ENCODE data around the gene HIRA. TPM values are rescaled to one million over a fixed set of nuclear protein-coding genes. Genes with fewer than 3 reads are reported as not detected.

HIRA gene
- total RNA-seq, 2 donors from 2014 or later: 23.1 to 24.9 TPM

- Mint-ChIP-seq H3K4me3 (no peak overlapping the region), H3K4me1 (peaks cover 8% of the 10 kb centered on the region), H3K27ac (no peak overlapping the region), H3K27me3 (no peaks in the 10 kb centered on the region), H3K36me3 (ENCODE audit: low read depth) (peaks cover 24% of the 10 kb centered on the region)
- ATAC-seq (no peak), DNase-seq (no peak)
- H3K9me3 ChIP-seq (ENCODE audit: control insufficient read depth, low read length, poor library complexity, severe bottlenecking): no peaks in the 10 kb centered on the region
Measured at GRCh38 chr22:19355413-19356157, 75.9 kb downstream of the HIRA start.

GRCh38 chr22:19354201-19354600, 77.3 kb downstream of the HIRA start:
- H3K9me3 ChIP-seq (ENCODE audit: control insufficient read depth, low read length, poor library complexity, severe bottlenecking): no peaks in the 10 kb centered on the region
- DNase-seq (no peak), ATAC-seq (no peak)
- Mint-ChIP-seq H3K4me1 (peaks cover 7% of the 10 kb centered on the region), H3K27me3 (no peaks in the 10 kb centered on the region), H3K27ac (peak overlapping the region; percentile 63), H3K36me3 (ENCODE audit: low read depth) (peaks cover 29% of the 10 kb centered on the region), H3K4me3 (no peak overlapping the region)

GRCh38 chr22:19353363-19354131, 78.0 kb downstream of the HIRA start:
- H3K4me3 Mint-ChIP-seq: no peak overlapping the region
- no peaks in the 10 kb centered on the region for H3K27me3 Mint-ChIP-seq
- ATAC-seq (no peak), DNase-seq (no peak)
- H3K9me3 ChIP-seq (ENCODE audit: control insufficient read depth, low read length, poor library complexity, severe bottlenecking): no peaks in the 10 kb centered on the region
- H3K36me3 Mint-ChIP-seq (ENCODE audit: low read depth): peaks cover 29% of the 10 kb centered on the region
- H3K27ac Mint-ChIP-seq: no peak overlapping the region
- H3K4me1 Mint-ChIP-seq: peaks cover 7% of the 10 kb centered on the region

GRCh38 chr22:19352766-19353165, 78.8 kb downstream of the HIRA start:
- H3K9me3 ChIP-seq (ENCODE audit: control insufficient read depth, low read length, poor library complexity, severe bottlenecking): no peaks in the 10 kb centered on the region
- Mint-ChIP-seq H3K36me3 (ENCODE audit: low read depth) (peaks cover 27% of the 10 kb centered on the region), H3K4me1 (peaks cover 7% of the 10 kb centered on the region), H3K27me3 (no peaks in the 10 kb centered on the region), H3K27ac (no peak overlapping the region), H3K4me3 (no peak overlapping the region)
- no peak for ATAC-seq
- no peak for DNase-seq

GRCh38 chr22:19352217-19352616, 79.3 kb downstream of the HIRA start:
- no peak for DNase-seq
- Mint-ChIP-seq H3K36me3 (ENCODE audit: low read depth) (peaks cover 27% of the 10 kb centered on the region), H3K4me3 (no peak overlapping the region), H3K27ac (no peak overlapping the region), H3K4me1 (peaks cover 8% of the 10 kb centered on the region), H3K27me3 (no peaks in the 10 kb centered on the region)
- ATAC-seq: no peak
- no peaks in the 10 kb centered on the region for H3K9me3 ChIP-seq (ENCODE audit: control insufficient read depth, low read length, poor library complexity, severe bottlenecking)

- no peaks in the 10 kb centered on the region for H3K9me3 ChIP-seq (ENCODE audit: control insufficient read depth, low read length, poor library complexity, severe bottlenecking)
- H3K27ac Mint-ChIP-seq: no peak overlapping the region
- H3K4me3 Mint-ChIP-seq: peak overlapping the region; percentile 45
- ATAC-seq (no peak), DNase-seq (no peak)
- H3K4me1 Mint-ChIP-seq: peaks cover 10% of the 10 kb centered on the region
- peaks cover 25% of the 10 kb centered on the region for H3K36me3 Mint-ChIP-seq (ENCODE audit: low read depth)
- no peaks in the 10 kb centered on the region for H3K27me3 Mint-ChIP-seq
Measured at GRCh38 chr22:19351604-19352003, 79.9 kb downstream of the HIRA start.

- no peak overlapping the region for H3K27ac Mint-ChIP-seq
- peaks cover 25% of the 10 kb centered on the region for H3K36me3 Mint-ChIP-seq (ENCODE audit: low read depth)
- DNase-seq (no peak), ATAC-seq (no peak)
- H3K4me1 Mint-ChIP-seq: peaks cover 10% of the 10 kb centered on the region
- no peaks in the 10 kb centered on the region for H3K9me3 ChIP-seq (ENCODE audit: control insufficient read depth, low read length, poor library complexity, severe bottlenecking)
- H3K4me3 Mint-ChIP-seq: no peak overlapping the region
- H3K27me3 Mint-ChIP-seq: no peaks in the 10 kb centered on the region
Measured at GRCh38 chr22:19350947-19351346, 80.6 kb downstream of the HIRA start.

GRCh38 chr22:19350476-19350859, 81.1 kb downstream of the HIRA start:
- DNase-seq: no peak
- H3K36me3 Mint-ChIP-seq (ENCODE audit: low read depth): peaks cover 25% of the 10 kb centered on the region

GRCh38 chr22:19349778-19350475, 81.6 kb downstream of the HIRA start:
- H3K4me1 Mint-ChIP-seq: peaks cover 11% of the 10 kb centered on the region
- DNase-seq (no peak), ATAC-seq (no peak)
- H3K27me3 Mint-ChIP-seq: no peaks in the 10 kb centered on the region
- H3K36me3 Mint-ChIP-seq (ENCODE audit: low read depth): peaks cover 25% of the 10 kb centered on the region
- H3K27ac Mint-ChIP-seq: no peak overlapping the region
- no peaks in the 10 kb centered on the region for H3K9me3 ChIP-seq (ENCODE audit: control insufficient read depth, low read length, poor library complexity, severe bottlenecking)
- no peak overlapping the region for H3K4me3 Mint-ChIP-seq

More at GRCh38 chr22:19350476-19350859, 81.1 kb downstream of the HIRA start:
- H3K4me3 Mint-ChIP-seq: no peak overlapping the region
- H3K9me3 ChIP-seq (ENCODE audit: control insufficient read depth, low read length, poor library complexity, severe bottlenecking): no peaks in the 10 kb centered on the region
- no peak for ATAC-seq
- H3K27me3 Mint-ChIP-seq: no peaks in the 10 kb centered on the region
- no peak overlapping the region for H3K27ac Mint-ChIP-seq
- peaks cover 10% of the 10 kb centered on the region for H3K4me1 Mint-ChIP-seq

GRCh38 chr22:19346677-19347265, 84.8 kb downstream of the HIRA start:
- H3K4me3 Mint-ChIP-seq: no peak overlapping the region
- no peak for DNase-seq
- no peak for ATAC-seq
- H3K4me1 Mint-ChIP-seq: peaks cover 13% of the 10 kb centered on the region
- no peaks in the 10 kb centered on the region for H3K27me3 Mint-ChIP-seq
- H3K27ac Mint-ChIP-seq: peak overlapping the region; percentile 11
- H3K36me3 Mint-ChIP-seq (ENCODE audit: low read depth): peaks cover 32% of the 10 kb centered on the region
- H3K9me3 ChIP-seq (ENCODE audit: control insufficient read depth, low read length, poor library complexity, severe bottlenecking): no peaks in the 10 kb centered on the region

- ATAC-seq (no peak), DNase-seq (no peak)
- Mint-ChIP-seq H3K27ac (no peak overlapping the region), H3K4me3 (no peak overlapping the region), H3K36me3 (ENCODE audit: low read depth) (peaks cover 13% of the 10 kb centered on the region), H3K27me3 (no peaks in the 10 kb centered on the region), H3K4me1 (peaks cover 7% of the 10 kb centered on the region)
- peaks cover under 1% of the 10 kb centered on the region for H3K9me3 ChIP-seq (ENCODE audit: control insufficient read depth, low read length, poor library complexity, severe bottlenecking)
Measured at GRCh38 chr22:19344420-19344819, 87.1 kb downstream of the HIRA start.

GRCh38 chr22:19343470-19343869, 88.1 kb downstream of the HIRA start:
- peaks cover 17% of the 10 kb centered on the region for H3K36me3 Mint-ChIP-seq (ENCODE audit: low read depth)
- H3K9me3 ChIP-seq (ENCODE audit: control insufficient read depth, low read length, poor library complexity, severe bottlenecking): peaks cover 4% of the 10 kb centered on the region
- DNase-seq: no peak
- no peak for ATAC-seq
- no peaks in the 10 kb centered on the region for H3K27me3 Mint-ChIP-seq
- H3K4me1 Mint-ChIP-seq: peaks cover 7% of the 10 kb centered on the region
- no peak overlapping the region for H3K4me3 Mint-ChIP-seq
- no peak overlapping the region for H3K27ac Mint-ChIP-seq

- DNase-seq (no peak), ATAC-seq (no peak)
- Mint-ChIP-seq H3K36me3 (ENCODE audit: low read depth) (peaks cover 20% of the 10 kb centered on the region), H3K27me3 (no peaks in the 10 kb centered on the region), H3K4me3 (no peak overlapping the region), H3K4me1 (peaks cover 4% of the 10 kb centered on the region), H3K27ac (no peak overlapping the region)
- H3K9me3 ChIP-seq (ENCODE audit: control insufficient read depth, low read length, poor library complexity, severe bottlenecking): peaks cover 7% of the 10 kb centered on the region
Measured at GRCh38 chr22:19341500-19341899, 90.0 kb downstream of the HIRA start.

Measured in T-helper 17 cell (primary cell).